HepG2 (cell line): ENCODE results near the gene CCDC74A. TPM values are rescaled to one million over a fixed set of nuclear protein-coding genes. Genes with fewer than 3 reads are reported as not detected.

Experiments
- ETV5 ChIP-seq: IDR thresholded peaks from 2 replicates; pipeline ENCODE4 v1.6.1; 2018; ENCODE audit warnings: missing biosample characterization, missing genetic modification reagents, inconsistent platforms, borderline replicate concordance
- GPN1 ChIP-seq: sonication (generic); formaldehyde crosslinking; IDR thresholded peaks from 2 replicates; pipeline ENCODE4 v1.5.1; 2020; ENCODE audit warnings: missing genetic modification reagents, borderline replicate concordance
- HDAC1 ChIP-seq: sonication (generic); formaldehyde crosslinking; IDR thresholded peaks from 2 replicates; pipeline ENCODE4 v1.5.1; 2020; ENCODE audit warnings: mild to moderate bottlenecking, missing genetic modification reagents
- MATR3 ChIP-seq: sonication (generic); formaldehyde crosslinking; IDR thresholded peaks from 2 replicates; pipeline ENCODE4 v1.4.0; 2020; ENCODE audit warnings: missing genetic modification reagents
- NFATC3 ChIP-seq: sonication (generic); formaldehyde crosslinking; IDR thresholded peaks from 2 replicates; pipeline ENCODE4 v1.5.1; 2020; ENCODE audit warnings: mild to moderate bottlenecking, missing genetic modification reagents
- NFRKB ChIP-seq: fragments of 450-650 bp; IDR thresholded peaks from 2 replicates; pipeline ENCODE4 v1.6.1; 2017
- POGK ChIP-seq: sonication (generic); formaldehyde crosslinking; conservative IDR thresholded peaks from 2 replicates; pipeline ENCODE4 v1.8.0; 2022; ENCODE audit warnings: mild to moderate bottlenecking, moderate library complexity, missing genetic modification reagents
- POGZ ChIP-seq: sonication (generic); formaldehyde crosslinking; IDR thresholded peaks from 2 replicates; pipeline ENCODE4 v1.4.0; 2020; ENCODE audit warnings: mild to moderate bottlenecking, missing genetic modification reagents
- PREB ChIP-seq: sonication (generic); formaldehyde crosslinking; IDR thresholded peaks from 2 replicates; pipeline ENCODE4 v1.4.0; 2020; ENCODE audit warnings: missing genetic modification reagents
- SNAPC4 ChIP-seq: sonication (generic); formaldehyde crosslinking; IDR thresholded peaks from 2 replicates; pipeline ENCODE4 v1.4.0; 2020; ENCODE audit warnings: mild to moderate bottlenecking, missing genetic modification reagents
- SRF ChIP-seq: IDR thresholded peaks from 2 replicates; pipeline ENCODE4 v1.6.1; 2011; ENCODE audit warnings: mild to moderate bottlenecking, low read depth, low read length, moderate library complexity
- ZFP37 ChIP-seq: sonication (generic); formaldehyde crosslinking; IDR thresholded peaks from 2 replicates; pipeline ENCODE4 v1.4.0; 2020; ENCODE audit warnings: missing genetic modification reagents, borderline replicate concordance
- ZNF510 ChIP-seq: sonication (generic); formaldehyde crosslinking; IDR thresholded peaks from 2 replicates; pipeline ENCODE4 v1.4.0; 2020; ENCODE audit warnings: low read depth, mild to moderate bottlenecking, missing genetic modification reagents
- ZNF574 ChIP-seq: sonication (generic); formaldehyde crosslinking; IDR thresholded peaks from 2 replicates; pipeline ENCODE4 v1.4.0; 2020; ENCODE audit warnings: missing genetic modification reagents
- polyA plus RNA-seq, 8 experiments: library from polyadenylated mRNA; depleted of rRNA in 3 of 8; stranded (reverse) in 7 of 8; unstranded in 1 of 8; fragments of >200 nt; fragmentation: Illumina TruSeq in 4 of 8; extraction: Trizol in 4 of 8; gene quantifications; 2 replicates each; pipeline versions ENCODE4 v1.2.1 to v1.2.3, GENCODE V29; 2011 to 2016; ENCODE audit warnings: low read depth in 4 of 8, missing spikeins in 1 of 8, mixed read lengths in 1 of 8; ENCODE audit not compliant: insufficient read depth in 1 of 8
- total RNA-seq, 5 experiments: library from RNA; depleted of rRNA; stranded (reverse); fragments of >200 nt; fragmentation: Illumina TruSeq; extraction: Trizol; gene quantifications; 2 replicates each; pipeline ENCODE4 v1.2.3, GENCODE V29; 2016; ENCODE audit warnings: low read depth in 1 of 5

Gene CCDC74A
- total and polyA plus RNA-seq, 2 of the 13 experiments (the other 11 are each of a cell fraction or from before 2014, with no cell fraction given) = 0.15 to 0.17 TPM

- TF ChIP-seq ZNF574 (CRISPR knock-in tag) (peak; percentile 88), NFATC3 (no peak), PREB (CRISPR knock-in tag) (no peak), ZNF510 (0 out of 2 replicates have a peak, but pooled peaks have one; percentile 61), GPN1 (CRISPR knock-in tag) (peak; percentile 74; the same call in 1 of the 2 replicates), ZFP37 (CRISPR knock-in tag) (peak; percentile 66; the same call in 1 of the 2 replicates), MATR3 (CRISPR knock-in tag) (no peak), HDAC1 (CRISPR knock-in tag) (peak; percentile 94), NFRKB (no peak), POGK (CRISPR knock-in tag) (peak; percentile 76), SRF (peak; percentile 66; the same call in 1 of the 2 replicates), SNAPC4 (CRISPR knock-in tag) (peak; percentile 36; the same call in 1 of the 2 replicates), POGZ (peak; percentile 89), ETV5 (0 out of 2 replicates have a peak, but pooled peaks have one; percentile 25)
Observed at GRCh38 chr2:131492418-131493198, 35.1 kb upstream of the CCDC74A start (continued).
